HG02938 (cell line): ENCODE data around the gene PRTG.
"Not testable (repeated sequence)": the region's sequence is repeated elsewhere in the genome, so short reads cannot be mapped to it uniquely, and the experiment has no call there.

Experiments
- ATAC-seq: cut with Tn5 transposase; IDR thresholded peaks from one replicate; pipeline ENCODE4 v1.9.1; 2021; ENCODE audit warnings: mild to moderate bottlenecking, moderate library complexity; ENCODE audit not compliant: unreplicated experiment

PRTG gene

GRCh38 chr15:55750706-55751105 lies 7.8 kb upstream of the PRTG start:
- no peak for ATAC-seq

GRCh38 chr15:55743729-55744655 lies 1.0 kb upstream of the PRTG start:
- no peak for ATAC-seq

GRCh38 chr15:55742498-55742926 lies 440 bp downstream of the PRTG start:
- no peak for ATAC-seq

GRCh38 chr15:55741833-55742497 lies 987 bp downstream of the PRTG start:
- ATAC-seq = no peak

- ATAC-seq = no peak
These were observed 1.7 kb downstream of the PRTG start for GRCh38 chr15:55740981-55741832.

GRCh38 chr15:55740359-55740878 lies 2.5 kb downstream of the PRTG start:
- no peak for ATAC-seq

GRCh38 chr15:55739641-55740040 lies 3.3 kb downstream of the PRTG start:
- no peak for ATAC-seq

- ATAC-seq = no peak
These were observed 4.2 kb downstream of the PRTG start for GRCh38 chr15:55738715-55739114.

GRCh38 chr15:55737373-55737772 lies 5.6 kb downstream of the PRTG start:
- ATAC-seq = no peak

GRCh38 chr15:55736756-55737155 lies 6.2 kb downstream of the PRTG start:
- no peak for ATAC-seq

- ATAC-seq = no peak
These were observed 8.3 kb downstream of the PRTG start for GRCh38 chr15:55734641-55735040.

GRCh38 chr15:55733461-55733860 lies 9.5 kb downstream of the PRTG start:
- ATAC-seq = not testable (repeated sequence)

GRCh38 chr15:55721554-55722185 lies 21.3 kb downstream of the PRTG start:
- no peak for ATAC-seq

GRCh38 chr15:55715355-55716076 lies 27.4 kb downstream of the PRTG start:
- ATAC-seq = no peak

GRCh38 chr15:55714064-55714463 lies 28.9 kb downstream of the PRTG start:
- ATAC-seq = no peak

GRCh38 chr15:55712363-55712762 lies 30.6 kb downstream of the PRTG start:
- ATAC-seq = no peak

GRCh38 chr15:55710286-55710685 lies 32.7 kb downstream of the PRTG start:
- ATAC-seq = no peak

- no peak for ATAC-seq
These were observed 33.5 kb downstream of the PRTG start for GRCh38 chr15:55709458-55709857.

GRCh38 chr15:55708720-55709119 lies 34.2 kb downstream of the PRTG start:
- no peak for ATAC-seq

- ATAC-seq = no peak
These were observed 35.0 kb downstream of the PRTG start for GRCh38 chr15:55707951-55708350.
